ENCODE data around the gene GRID1.

GRCh38 chr10:86109421-86109820 lies 257.2 kb downstream of the GRID1 start:
- TF ChIP-seq EZH2 (IDR thresholded peaks at IDR 0.05) (no peak), POLR2AphosphoS5 (IDR thresholded peaks at IDR 0.05; ENCODE audit: borderline replicate concordance, low read depth, low read length) (no peak), FOXP2 (optimal IDR thresholded peaks at IDR 0.05; ENCODE audit: control extremely low read depth, extremely low read length, insufficient read depth) (no peak)
